ENCODE measurements around the gene GPX2.
A peak's percentile ranks its signal among the peaks of the same experiment; 100 is the strongest.

Gene GPX2

DNA sequence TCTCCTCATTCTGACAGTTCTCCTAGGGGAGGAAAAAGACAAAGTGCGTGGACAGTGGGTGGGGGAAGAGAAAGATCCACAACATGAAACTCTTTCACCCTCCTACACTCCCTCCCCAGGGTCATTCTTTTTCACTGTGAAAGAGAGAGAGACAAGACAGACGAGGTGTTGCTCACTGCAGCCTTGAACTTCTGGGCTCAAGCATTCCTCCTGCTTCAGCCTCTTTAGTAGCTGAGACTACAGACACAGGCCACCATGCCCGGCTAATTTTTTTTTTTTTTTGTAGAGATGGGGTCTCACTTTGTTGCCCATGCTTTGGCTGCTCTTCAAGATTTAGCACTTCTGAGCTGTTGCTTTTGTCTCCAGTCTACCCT, 2.7 kb downstream of the GPX2 start:
- no peak for DNase-seq (ENCODE audit: low read depth)

GRCh38 chr14:64938972-64939816, 3.4 kb downstream of the GPX2 start:
- no peak for DNase-seq (ENCODE audit: low read depth)

DNA sequence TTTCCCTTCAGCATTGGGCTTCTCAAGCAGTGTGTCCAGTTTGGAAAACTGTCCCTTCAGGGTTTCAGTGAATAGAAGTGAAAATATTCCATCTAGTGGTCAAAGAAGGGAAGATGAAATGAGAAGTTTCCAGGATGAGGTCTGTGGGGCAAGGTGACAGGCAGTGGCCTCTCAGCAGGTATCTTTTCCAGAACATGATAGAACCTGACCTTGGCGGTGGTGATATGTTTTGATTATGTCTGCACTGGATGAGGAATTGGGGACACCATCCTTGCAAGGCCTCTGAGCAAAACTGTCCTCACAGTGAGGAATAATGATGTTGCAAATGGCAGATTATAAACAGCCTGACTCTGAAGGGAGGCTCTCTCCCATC, 4.7 kb downstream of the GPX2 start:
- no peak for DNase-seq (ENCODE audit: low read depth)

GRCh38 chr14:64937171-64937820, 5.2 kb downstream of the GPX2 start:
- no peak for DNase-seq (ENCODE audit: low read depth)

DNA sequence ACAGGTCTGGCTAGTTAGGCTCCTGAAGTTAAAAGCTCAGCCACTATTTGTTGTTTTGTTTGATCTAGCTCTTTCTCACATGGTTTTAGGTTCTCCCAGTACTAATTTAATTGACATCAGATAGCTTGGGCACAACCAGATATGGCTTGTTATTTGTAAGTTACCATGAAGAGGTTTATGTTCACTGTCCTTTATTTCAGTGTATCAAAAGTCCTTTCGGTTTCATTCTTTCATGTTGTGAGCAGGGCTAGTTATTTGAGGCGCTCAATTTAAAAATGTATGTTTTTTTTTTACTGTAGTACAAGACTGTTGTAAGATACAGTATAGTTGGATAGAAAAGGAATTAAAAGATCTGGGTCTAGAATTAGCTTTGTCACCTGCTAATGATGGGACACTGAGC, 7.0 kb downstream of the GPX2 start:
- no peak for DNase-seq (ENCODE audit: low read depth)

- no peak for DNase-seq (ENCODE audit: low read depth)
Measured at GRCh38 chr14:64934338-64934929, 8.1 kb downstream of the GPX2 start.

DNA sequence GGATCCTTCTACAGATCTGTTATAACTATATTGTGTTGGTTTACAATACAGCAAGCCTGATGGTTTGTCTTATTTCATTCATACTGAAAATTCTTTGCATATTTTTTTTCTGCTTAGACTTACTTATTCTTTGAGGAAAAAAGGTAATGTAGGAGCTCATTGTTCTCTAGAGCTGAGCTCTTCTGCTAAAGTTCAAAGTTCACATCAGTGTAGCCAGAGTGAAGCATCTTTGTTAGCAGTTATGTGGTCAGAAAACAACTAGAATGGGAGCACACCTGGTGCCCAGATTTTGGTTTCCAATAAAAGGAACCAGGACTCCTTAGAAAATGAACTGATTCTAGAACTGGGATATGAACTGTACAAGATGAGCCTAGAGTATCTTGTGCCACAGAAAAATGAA, 10.3 kb downstream of the GPX2 start:
- no peak for DNase-seq (ENCODE audit: low read depth)

- no peak for DNase-seq (ENCODE audit: low read depth)
Measured at GRCh38 chr14:64931123-64931522, 11.4 kb downstream of the GPX2 start.

DNA sequence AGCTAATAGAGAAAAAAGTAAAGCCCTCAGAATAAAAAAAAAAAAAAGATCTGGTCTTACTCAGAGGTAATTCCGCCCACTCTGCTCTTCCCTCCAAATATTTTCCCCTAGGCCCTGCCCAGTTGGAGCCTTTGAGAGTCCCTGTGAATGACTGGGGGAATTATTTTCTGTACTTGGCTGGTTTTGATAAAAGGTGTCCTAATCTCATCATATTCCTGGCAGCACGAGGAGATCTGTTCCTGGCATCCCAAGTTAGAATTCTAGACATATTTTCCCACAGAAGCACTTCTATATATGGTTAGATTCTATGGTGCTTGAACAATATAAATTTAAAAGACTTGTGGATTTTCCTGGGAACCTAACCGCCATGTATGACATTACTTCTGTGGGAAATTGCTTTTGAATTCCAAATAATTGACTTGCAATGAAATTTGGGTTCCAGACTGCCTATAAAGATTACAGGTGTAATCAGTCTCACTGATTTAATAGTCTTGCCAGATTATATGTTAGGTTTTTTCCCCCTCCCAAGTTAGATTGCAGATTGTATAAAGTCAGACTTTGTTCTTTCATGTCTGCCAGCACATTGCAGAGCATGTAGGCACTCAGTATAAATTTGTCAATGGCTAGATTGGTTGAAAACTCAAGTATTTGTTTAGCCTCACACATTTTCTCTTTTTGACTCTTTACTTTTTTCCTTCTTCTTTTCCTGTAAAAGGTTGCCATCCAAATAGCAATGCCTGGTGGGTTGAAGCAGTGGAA, 12.3 kb downstream of the GPX2 start:
- DNase-seq (ENCODE audit: low read depth), result no peak

- DNase-seq (ENCODE audit: low read depth), result no peak
Measured at GRCh38 chr14:64929014-64929359, 13.6 kb downstream of the GPX2 start.

GRCh38 chr14:64928239-64929013, 14.1 kb downstream of the GPX2 start:
- DNase-seq (ENCODE audit: low read depth), result no peak

DNA sequence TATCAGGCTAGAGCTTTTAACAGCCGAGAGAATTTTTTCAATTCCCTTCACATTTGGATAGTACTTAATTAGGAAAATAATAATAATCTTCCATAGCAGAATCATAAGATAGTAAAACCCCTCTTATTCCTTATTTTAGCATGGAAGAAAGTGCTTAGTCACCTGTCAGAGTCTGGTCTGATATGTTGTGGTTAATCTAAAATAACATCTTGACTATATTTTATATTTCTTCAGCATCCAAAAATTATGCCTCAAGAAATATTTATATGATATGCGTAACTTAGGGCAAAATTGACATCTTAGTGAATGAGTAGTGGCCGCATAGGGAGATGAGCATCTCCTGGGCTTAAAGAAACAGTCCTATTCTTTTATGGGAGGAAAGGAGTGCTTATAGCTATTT, 15.5 kb downstream of the GPX2 start:
- no peak for DNase-seq (ENCODE audit: low read depth)

DNA sequence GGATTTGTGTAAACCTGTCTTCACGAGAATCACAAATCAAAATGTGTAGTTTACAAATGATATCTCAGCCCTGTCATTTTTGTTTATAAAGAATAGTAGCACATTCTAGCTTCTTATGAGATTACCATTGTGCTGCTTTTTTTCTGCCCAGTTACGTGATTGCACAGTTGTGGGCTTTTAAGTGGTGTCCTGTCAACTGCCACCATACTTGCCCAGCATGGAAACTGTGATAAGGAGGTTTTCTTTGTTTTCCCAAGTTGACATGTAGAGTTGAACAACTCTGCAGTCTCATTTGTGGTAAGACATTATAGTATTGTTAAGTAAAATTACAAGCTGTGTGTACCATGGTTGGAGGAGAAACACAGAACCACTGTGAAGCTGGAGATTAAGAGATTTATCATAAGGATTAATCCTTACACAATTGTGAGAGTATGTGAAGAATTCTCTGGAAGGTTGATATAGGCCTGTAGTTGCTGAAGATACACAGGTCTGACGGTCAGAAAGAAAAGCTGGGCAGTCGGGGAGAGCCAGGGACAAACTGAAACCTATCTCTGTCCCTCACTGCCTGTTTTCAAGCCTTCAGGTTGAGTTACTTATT, 16.0 kb downstream of the GPX2 start:
- DNase-seq (ENCODE audit: low read depth), result no peak

- DNase-seq (ENCODE audit: low read depth), result no peak
Measured at GRCh38 chr14:64923015-64923414, 19.5 kb downstream of the GPX2 start.

GRCh38 chr14:64920465-64920864, 22.1 kb downstream of the GPX2 start:
- DNase-seq (ENCODE audit: low read depth), result no peak

DNA sequence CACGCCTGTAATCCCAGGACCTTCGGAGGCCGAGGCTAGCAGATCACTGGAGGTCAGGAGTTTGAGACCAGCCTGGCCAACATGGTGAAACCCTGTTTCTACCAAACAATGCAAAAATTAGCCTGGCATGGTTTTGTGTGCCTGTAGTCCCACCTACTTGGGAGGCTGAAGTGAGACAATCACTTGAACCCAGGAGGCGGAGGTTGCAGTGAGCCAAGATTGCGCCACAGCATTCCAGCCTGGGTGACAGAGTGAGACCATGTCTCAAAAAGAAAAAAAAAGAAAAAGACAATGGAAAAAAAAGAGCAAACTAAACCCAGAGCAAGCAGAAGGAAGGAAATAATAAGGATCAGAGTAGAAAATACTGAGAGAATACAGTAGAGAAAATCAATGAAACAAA, 22.9 kb downstream of the GPX2 start:
- no peak for DNase-seq (ENCODE audit: low read depth)

GRCh38 chr14:64919215-64919614, 23.3 kb downstream of the GPX2 start:
- DNase-seq (ENCODE audit: low read depth), result no peak

DNA sequence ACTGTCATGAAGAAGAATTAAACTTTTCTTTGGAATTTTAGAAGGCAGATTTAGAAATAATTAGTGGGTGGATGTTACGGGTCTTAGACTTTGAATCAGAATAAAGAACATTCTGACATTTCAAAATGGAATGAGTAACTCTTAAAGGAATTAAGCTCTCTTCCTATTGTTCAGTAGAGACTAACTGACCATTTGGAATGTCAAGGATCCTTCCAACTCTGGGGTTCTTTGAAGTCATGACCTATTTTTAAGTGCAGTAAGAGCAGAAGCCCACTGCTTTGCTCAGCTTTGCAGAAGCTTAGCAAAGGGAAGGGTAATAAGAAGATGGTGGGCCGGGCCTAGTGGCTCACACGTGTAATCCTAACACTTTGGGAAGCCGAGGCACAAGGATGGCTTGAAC, 24.3 kb downstream of the GPX2 start:
- DNase-seq (ENCODE audit: low read depth), result no peak

- DNase-seq (ENCODE audit: low read depth), result no peak
Measured at GRCh38 chr14:64915797-64916196, 26.7 kb downstream of the GPX2 start.

DNA sequence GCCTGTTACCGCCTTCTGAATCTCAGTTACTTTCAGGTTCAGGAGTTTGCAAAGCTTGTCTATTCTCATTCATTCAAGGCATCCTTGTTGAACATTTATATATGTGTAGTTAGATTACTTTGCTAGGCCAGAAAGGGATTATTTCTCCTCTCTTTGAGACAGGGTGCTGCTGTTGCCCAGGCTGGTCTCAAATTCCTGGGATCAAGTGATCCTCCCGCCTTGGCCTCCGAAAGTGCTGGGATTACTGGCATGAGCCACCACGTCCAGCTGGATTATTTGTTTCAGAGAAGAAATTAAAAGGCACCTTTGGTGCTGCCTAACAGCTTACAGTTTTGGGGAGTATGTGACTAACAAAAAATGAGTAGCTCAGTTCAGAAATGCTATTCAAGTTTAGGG, 27.5 kb downstream of the GPX2 start:
- no peak for DNase-seq (ENCODE audit: low read depth)

DNA sequence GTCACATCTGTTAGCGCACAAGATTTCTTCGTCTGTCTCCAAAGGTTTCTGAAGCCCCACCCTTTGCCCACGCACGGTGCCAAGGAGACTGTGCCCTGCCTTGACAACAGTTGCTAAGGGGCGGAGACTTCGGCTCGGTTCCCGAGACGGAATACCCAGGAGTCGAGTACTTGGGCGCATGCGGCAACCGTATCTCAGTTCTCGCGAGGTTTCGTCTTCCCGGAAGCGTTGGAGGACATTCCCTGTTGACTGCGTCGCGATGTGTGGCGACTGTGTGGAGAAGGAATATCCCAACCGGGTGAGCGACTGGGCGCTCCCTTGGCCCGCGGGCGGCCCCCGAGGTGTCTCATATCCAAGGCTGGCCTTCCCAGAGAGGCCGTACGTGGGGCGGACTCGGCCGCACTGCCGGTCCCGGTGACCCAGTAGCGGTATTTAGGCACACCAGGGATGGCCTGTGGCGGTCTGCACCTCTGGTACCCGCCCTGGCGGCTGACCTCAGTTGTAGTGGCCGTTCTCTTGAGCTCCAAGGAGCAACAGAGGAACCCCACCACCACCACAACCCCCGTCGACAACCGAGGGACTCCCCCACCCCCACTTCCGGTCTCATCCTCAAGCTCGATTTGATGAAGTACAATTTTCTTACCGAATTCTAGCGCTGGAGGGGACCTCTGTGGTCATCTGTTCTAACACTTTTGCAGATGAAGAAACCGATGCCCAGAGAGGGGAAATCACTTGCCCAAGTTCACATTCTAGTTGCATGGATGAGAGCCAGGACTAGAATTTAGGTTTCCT, 28.1 kb downstream of the GPX2 start, which contains the start of gene CHURC1:
TSS of gene CHURC1 (plus strand) at position 219 of the 792 bp plus-strand sequence. CDS start at position 260, 41 bp downstream.
- DNase-seq (ENCODE audit: low read depth), result peak; percentile 95
